ENCODE data around the gene TRAF1. TPM values are rescaled to one million over a fixed set of nuclear protein-coding genes. Genes with fewer than 3 reads are reported as not detected.

Gene TRAF1
- total and polyA plus RNA-seq, 10 of the 15 experiments (the other 5 are each of a cell fraction or from before 2014, with no cell fraction given) = 13.8 to 163 (median 128) TPM

DNA sequence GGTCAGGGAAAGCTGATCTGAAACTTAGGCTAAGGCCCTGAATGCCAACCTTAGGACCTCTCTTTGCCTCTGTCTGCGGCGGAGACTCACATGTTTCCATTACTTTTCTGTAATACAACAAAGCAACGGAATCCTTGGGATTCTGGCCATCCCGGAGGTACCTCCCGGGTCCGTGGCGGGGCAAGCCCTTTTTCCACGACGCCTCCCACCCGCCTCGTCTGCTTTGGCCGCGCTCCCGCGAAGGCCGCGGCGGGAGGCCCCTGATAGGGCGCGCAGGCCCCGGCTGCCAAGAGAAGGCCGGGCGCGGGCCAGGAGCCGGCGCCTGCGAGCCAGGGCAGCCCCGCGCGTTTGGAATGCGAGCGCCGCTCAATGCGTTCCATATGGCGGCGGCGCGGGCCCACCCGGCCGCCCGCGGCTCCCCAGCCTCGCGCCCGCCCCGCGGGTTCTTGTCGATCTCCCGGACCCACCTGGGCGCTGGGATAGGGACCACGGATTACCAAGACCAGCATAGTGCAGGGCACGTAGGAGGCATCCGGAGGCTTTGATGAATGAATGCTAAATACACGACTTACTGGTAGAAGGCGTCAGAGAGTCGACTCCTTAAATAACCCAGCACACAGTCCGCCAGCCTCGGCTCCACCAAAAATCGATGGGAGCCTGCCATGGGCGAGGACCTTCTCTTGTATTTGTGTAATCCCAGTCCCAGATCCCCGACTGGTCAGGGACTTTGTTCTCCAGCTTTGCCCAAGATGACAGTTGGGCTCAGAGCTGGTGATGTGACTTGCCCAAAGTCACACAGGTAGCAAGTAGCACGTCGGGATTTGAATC, 32.1 kb downstream of the TRAF1 start:
- no peak overlapping the region for H2AFZ ChIP-seq (ENCODE audit: control insufficient read depth, low read depth, low read length)
- no peaks in the 10 kb centered on the region for H3K79me2 ChIP-seq (ENCODE audit: control insufficient read depth, insufficient read depth, low read length)
- H3K4me1 ChIP-seq (ENCODE audit: control insufficient read depth, insufficient read depth, low read length) = peaks cover 66% of the 10 kb centered on the region
- no peaks in the 10 kb centered on the region for H3K36me3 ChIP-seq (ENCODE audit: control insufficient read depth in 2 of 2, insufficient read depth in 2 of 2, low read length in 1 of 2)
- H3K9ac ChIP-seq (ENCODE audit: control insufficient read depth, insufficient read depth, low read length) = no peak overlapping the region
- FAIRE-seq (no peak), DNase-seq (ENCODE audit: low read depth, low spot score) (no peak), ATAC-seq (no peak)
- no TSS peak for BruUV-seq (replicated peaks)
- RAD21 ChIA-PET (ENCODE audit: unreplicated experiment) = interaction anchor here (0.9 to 8.7 kb wide), 8 partner anchors 8 to 101 kb away, joined by 3 to 104 read pairs (median 8); partner anchors contain the start of genes FBXW2 and TRAF1
- no peaks in the 10 kb centered on the region for H3K9me3 ChIP-seq (replicated peaks; ENCODE audit: control insufficient read depth, insufficient read depth, low read length)
- WGBS (ENCODE audit: insufficient coverage, insufficient replicate concordance, low lambda C conversion rate, missing lambda C conversion rate) = 96% methylated on average over 51 of the region's 63 CpGs
- no peaks in the 10 kb centered on the region for H4K20me1 ChIP-seq (ENCODE audit: control insufficient read depth, insufficient read depth)
- SMC1A ChIA-PET (ENCODE audit: uncharacterized antibody, unreplicated experiment) = interaction anchor here (0.6 to 23.6 kb wide), 8 partner anchors 10 to 303 kb away, joined by 3 to 522 read pairs (median 5); partner anchors contain the start of gene TRAF1
- no peaks in the 10 kb centered on the region for H3K27me3 ChIP-seq (replicated peaks in 1 of 2; ENCODE audit: control insufficient read depth in 2 of 2, insufficient read depth in 2 of 2, low read length in 1 of 2)
- H3K4me2 ChIP-seq (ENCODE audit: control insufficient read depth, insufficient read depth) = no peak overlapping the region
- CTCF ChIA-PET = interaction anchor here (1.3 to 2.3 kb wide), 5 partner anchors 13 to 41 kb away, joined by 3 to 8 read pairs (median 4); no protein-coding TSS in a partner anchor
- intact Hi-C loops (cut with micrococcal nuclease; ENCODE audit: unreplicated experiment) (no loop called here), in situ Hi-C loops (cut with MboI) (no loop called here)
- no peak overlapping the region for H3K4me3 ChIP-seq
- POLR2A ChIA-PET = interaction anchor here (1.2 to 15.6 kb wide), 6 partner anchors 8 to 34 kb away, joined by 3 to 383 read pairs (median 12); partner anchors contain the start of genes PHF19 and TRAF1
- peak overlapping the region; percentile 94 for H3K27ac ChIP-seq (ENCODE audit: control insufficient read depth, insufficient read depth)
- TF ChIP-seq, protein P1, sequence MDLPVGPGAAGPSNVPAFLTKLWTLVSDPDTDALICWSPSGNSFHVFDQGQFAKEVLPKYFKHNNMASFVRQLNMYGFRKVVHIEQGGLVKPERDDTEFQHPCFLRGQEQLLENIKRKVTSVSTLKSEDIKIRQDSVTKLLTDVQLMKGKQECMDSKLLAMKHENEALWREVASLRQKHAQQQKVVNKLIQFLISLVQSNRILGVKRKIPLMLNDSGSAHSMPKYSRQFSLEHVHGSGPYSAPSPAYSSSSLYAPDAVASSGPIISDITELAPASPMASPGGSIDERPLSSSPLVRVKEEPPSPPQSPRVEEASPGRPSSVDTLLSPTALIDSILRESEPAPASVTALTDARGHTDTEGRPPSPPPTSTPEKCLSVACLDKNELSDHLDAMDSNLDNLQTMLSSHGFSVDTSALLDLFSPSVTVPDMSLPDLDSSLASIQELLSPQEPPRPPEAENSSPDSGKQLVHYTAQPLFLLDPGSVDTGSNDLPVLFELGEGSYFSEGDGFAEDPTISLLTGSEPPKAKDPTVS (IDR thresholded peaks at IDR 0.05; ENCODE audit: low read depth, low read length) = no peak
- TF ChIP-seq, protein P2, sequence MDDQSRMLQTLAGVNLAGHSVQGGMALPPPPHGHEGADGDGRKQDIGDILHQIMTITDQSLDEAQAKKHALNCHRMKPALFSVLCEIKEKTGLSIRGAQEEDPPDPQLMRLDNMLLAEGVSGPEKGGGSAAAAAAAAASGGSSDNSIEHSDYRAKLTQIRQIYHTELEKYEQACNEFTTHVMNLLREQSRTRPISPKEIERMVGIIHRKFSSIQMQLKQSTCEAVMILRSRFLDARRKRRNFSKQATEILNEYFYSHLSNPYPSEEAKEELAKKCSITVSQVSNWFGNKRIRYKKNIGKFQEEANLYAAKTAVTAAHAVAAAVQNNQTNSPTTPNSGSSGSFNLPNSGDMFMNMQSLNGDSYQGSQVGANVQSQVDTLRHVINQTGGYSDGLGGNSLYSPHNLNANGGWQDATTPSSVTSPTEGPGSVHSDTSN (IDR thresholded peaks at IDR 0.05; ENCODE audit: insufficient replicate concordance, low read depth, low read length) = no peak
- no peak for TF ChIP-seq KDM1A (IDR thresholded peaks at IDR 0.05; ENCODE audit: borderline replicate concordance)
- no peak for TF ChIP-seq EP300 (IDR thresholded peaks at IDR 0.05; ENCODE audit: borderline replicate concordance in 1 of 2, control insufficient read depth in 1 of 2, low read depth in 2 of 2, low read length in 2 of 2)
- no peak for TF ChIP-seq MEF2A (IDR thresholded peaks at IDR 0.05; ENCODE audit: insufficient read depth, low read depth, low read length)
- TF ChIP-seq, protein P3, sequence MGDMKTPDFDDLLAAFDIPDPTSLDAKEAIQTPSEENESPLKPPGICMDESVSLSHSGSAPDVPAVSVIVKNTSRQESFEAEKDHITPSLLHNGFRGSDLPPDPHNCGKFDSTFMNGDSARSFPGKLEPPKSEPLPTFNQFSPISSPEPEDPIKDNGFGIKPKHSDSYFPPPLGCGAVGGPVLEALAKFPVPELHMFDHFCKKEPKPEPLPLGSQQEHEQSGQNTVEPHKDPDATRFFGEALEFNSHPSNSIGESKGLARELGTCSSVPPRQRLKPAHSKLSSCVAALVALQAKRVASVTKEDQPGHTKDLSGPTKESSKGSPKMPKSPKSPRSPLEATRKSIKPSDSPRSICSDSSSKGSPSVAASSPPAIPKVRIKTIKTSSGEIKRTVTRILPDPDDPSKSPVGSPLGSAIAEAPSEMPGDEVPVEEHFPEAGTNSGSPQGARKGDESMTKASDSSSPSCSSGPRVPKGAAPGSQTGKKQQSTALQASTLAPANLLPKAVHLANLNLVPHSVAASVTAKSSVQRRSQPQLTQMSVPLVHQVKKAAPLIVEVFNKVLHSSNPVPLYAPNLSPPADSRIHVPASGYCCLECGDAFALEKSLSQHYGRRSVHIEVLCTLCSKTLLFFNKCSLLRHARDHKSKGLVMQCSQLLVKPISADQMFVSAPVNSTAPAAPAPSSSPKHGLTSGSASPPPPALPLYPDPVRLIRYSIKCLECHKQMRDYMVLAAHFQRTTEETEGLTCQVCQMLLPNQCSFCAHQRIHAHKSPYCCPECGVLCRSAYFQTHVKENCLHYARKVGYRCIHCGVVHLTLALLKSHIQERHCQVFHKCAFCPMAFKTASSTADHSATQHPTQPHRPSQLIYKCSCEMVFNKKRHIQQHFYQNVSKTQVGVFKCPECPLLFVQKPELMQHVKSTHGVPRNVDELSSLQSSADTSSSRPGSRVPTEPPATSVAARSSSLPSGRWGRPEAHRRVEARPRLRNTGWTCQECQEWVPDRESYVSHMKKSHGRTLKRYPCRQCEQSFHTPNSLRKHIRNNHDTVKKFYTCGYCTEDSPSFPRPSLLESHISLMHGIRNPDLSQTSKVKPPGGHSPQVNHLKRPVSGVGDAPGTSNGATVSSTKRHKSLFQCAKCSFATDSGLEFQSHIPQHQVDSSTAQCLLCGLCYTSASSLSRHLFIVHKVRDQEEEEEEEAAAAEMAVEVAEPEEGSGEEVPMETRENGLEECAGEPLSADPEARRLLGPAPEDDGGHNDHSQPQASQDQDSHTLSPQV (IDR thresholded peaks at IDR 0.05) = no peak
- TF ChIP-seq POLR2AphosphoS5 (IDR thresholded peaks at IDR 0.05; ENCODE audit: low read length) = 0 out of 2 replicates have a peak, but pooled peaks have one; percentile 21
- TF ChIP-seq, protein P4, sequence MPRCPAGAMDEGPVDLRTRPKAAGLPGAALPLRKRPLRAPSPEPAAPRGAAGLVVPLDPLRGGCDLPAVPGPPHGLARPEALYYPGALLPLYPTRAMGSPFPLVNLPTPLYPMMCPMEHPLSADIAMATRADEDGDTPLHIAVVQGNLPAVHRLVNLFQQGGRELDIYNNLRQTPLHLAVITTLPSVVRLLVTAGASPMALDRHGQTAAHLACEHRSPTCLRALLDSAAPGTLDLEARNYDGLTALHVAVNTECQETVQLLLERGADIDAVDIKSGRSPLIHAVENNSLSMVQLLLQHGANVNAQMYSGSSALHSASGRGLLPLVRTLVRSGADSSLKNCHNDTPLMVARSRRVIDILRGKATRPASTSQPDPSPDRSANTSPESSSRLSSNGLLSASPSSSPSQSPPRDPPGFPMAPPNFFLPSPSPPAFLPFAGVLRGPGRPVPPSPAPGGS (IDR thresholded peaks at IDR 0.05; ENCODE audit: borderline replicate concordance, insufficient read depth, low read depth, low read length, poor library complexity, severe bottlenecking) = peak; percentile 43
- TF ChIP-seq CHD2 (IDR thresholded peaks at IDR 0.05; ENCODE audit: borderline replicate concordance, low read depth, low read length) = no peak
- no peak for TF ChIP-seq KAT2A (conservative IDR thresholded peaks at IDR 0.05; ENCODE audit: control insufficient read depth, low read depth, low read length)
- TF ChIP-seq TCF7 (IDR thresholded peaks at IDR 0.05; ENCODE audit: borderline replicate concordance) = no peak
- TF ChIP-seq SIX5 (IDR thresholded peaks at IDR 0.05; ENCODE audit: low read depth, low read length, severe bottlenecking) = no peak
